ENCODE data around the gene ASB8.

- TF ChIP-seq, protein P1, sequence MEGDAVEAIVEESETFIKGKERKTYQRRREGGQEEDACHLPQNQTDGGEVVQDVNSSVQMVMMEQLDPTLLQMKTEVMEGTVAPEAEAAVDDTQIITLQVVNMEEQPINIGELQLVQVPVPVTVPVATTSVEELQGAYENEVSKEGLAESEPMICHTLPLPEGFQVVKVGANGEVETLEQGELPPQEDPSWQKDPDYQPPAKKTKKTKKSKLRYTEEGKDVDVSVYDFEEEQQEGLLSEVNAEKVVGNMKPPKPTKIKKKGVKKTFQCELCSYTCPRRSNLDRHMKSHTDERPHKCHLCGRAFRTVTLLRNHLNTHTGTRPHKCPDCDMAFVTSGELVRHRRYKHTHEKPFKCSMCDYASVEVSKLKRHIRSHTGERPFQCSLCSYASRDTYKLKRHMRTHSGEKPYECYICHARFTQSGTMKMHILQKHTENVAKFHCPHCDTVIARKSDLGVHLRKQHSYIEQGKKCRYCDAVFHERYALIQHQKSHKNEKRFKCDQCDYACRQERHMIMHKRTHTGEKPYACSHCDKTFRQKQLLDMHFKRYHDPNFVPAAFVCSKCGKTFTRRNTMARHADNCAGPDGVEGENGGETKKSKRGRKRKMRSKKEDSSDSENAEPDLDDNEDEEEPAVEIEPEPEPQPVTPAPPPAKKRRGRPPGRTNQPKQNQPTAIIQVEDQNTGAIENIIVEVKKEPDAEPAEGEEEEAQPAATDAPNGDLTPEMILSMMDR (IDR thresholded peaks at IDR 0.05), result no peak
- no peak for TF ChIP-seq POLR2A (IDR thresholded peaks at IDR 0.05)
These were observed 37.5 kb downstream of the ASB8 start for GRCh38 chr12:48119834-48120195.
